ENCODE results near the gene APH1A. TPM values are rescaled to one million over a fixed set of nuclear protein-coding genes. Genes with fewer than 3 reads are reported as not detected.

Gene APH1A
- total RNA-seq, 5 donors from 2014 or later (not counting 1 experiment from before 2014, with no cell fraction given) = 118 to 133 (median 124) TPM

DNA sequence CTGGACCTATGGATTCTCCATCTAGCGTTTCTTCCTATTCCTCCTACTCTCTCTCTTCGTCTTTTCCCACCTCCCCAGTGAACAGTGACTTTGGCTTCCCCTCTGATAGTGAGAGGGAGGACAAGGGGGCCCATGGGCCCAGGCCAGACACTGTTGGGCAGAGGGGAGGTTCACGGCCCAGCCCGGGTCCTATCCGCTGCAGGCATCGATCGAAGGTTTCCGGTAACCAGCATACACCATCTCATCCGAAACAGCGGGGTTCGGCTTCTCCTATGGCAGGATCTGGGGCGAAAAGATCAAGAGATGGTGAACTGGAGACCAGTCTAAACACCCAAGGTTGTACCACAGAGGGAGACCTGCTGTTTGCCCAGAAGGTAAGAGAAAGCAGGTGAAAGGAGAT, 14.4 kb upstream of the APH1A start:
- peaks cover 8 to 19% of the 10 kb centered on the region in 2 experiments for H3K4me1 ChIP-seq (ENCODE audit: control insufficient read depth in 1 of 2, extremely low read depth in 1 of 2, insufficient read depth in 2 of 2, low read length in 2 of 2)
- no peak overlapping the region for H3K4me3 ChIP-seq (ENCODE audit: control insufficient read depth in 1 of 2, extremely low read depth in 1 of 2, low read length in 1 of 2)
- ChIA-PET CTCF (no interaction called here), POLR2A (no interaction called here)
- 94% methylated on average over 10 of the region's 12 CpGs for WGBS (ENCODE audit: insufficient coverage)
- peaks cover 0 to 4% of the 10 kb centered on the region in 2 experiments for H3K27me3 ChIP-seq (replicated peaks in 1 of 2; ENCODE audit: control insufficient read depth in 2 of 2, extremely low read depth in 1 of 2, insufficient read depth in 2 of 2, low read length in 1 of 2)
- Mint-ChIP-seq H3K9me3 (no peaks in the 10 kb centered on the region), H3K4me3 (peak overlapping the region in 2 of 3 donors; percentile 81 to 84), H3K27me3 (no peaks in the 10 kb centered on the region), H3K36me3 (peaks cover 2% of the 10 kb centered on the region), H3K4me1 (peaks cover 26 to 40% (median 28%) of the 10 kb centered on the region in 3 donors), H3K27ac (no peak overlapping the region)
- ATAC-seq (replicated peaks in 1 of 4) (no peak), DNase-seq (no peak)
- H3K36me3 ChIP-seq (ENCODE audit: control insufficient read depth in 2 of 2, extremely low read depth in 1 of 2, insufficient read depth in 1 of 2, low read length in 1 of 2) = no peaks in the 10 kb centered on the region
- no peaks in the 10 kb centered on the region for H3K9me3 ChIP-seq
- no peak overlapping the region for H3K27ac ChIP-seq (ENCODE audit: low read length)

DNA sequence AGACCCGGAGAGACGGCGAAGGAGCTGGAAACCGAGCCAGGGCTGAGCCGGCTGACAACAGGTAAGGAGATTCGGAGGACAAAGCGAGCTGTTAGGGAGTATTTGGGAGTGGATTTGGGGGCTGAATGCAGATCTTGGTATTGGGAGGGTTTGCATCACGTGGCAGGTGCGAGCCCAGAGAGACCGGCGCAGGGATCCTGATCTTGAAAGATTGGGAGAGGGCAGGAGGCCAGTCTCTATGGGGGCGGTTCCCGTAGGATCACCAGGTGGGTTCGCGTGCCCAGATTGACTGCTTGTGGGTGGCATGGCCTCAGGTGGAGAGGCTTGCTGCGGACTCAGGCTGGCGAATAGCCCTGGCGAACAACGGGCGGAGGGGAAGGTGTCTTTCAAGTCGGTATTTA, 13.7 kb upstream of the APH1A start:
- Histone ChIP-seq H3K27ac (ENCODE audit: low read length) (peak overlapping the region; percentile 28), H3K27me3 (replicated peaks in 1 of 2; ENCODE audit: control insufficient read depth in 2 of 2, extremely low read depth in 1 of 2, insufficient read depth in 2 of 2, low read length in 1 of 2) (peaks cover 0 to 4% of the 10 kb centered on the region in 2 experiments), H3K4me1 (ENCODE audit: control insufficient read depth in 1 of 2, extremely low read depth in 1 of 2, insufficient read depth in 2 of 2, low read length in 2 of 2) (peaks cover 8 to 19% of the 10 kb centered on the region in 2 experiments), H3K9me3 (no peaks in the 10 kb centered on the region), H3K4me3 (ENCODE audit: control insufficient read depth in 1 of 2, extremely low read depth in 1 of 2, low read length in 1 of 2) (peak overlapping the region; percentile 26 to 48), H3K36me3 (ENCODE audit: control insufficient read depth in 2 of 2, extremely low read depth in 1 of 2, insufficient read depth in 1 of 2, low read length in 1 of 2) (no peaks in the 10 kb centered on the region)
- H3K27me3 Mint-ChIP-seq = no peaks in the 10 kb centered on the region
- H3K36me3 Mint-ChIP-seq = peaks cover 5% of the 10 kb centered on the region
- ChIA-PET POLR2A (interaction anchor here (0.5 to 0.6 kb wide), 3 partner anchors 12 to 95 kb away, joined by 4 to 7 read pairs (median 4); no protein-coding TSS in a partner anchor), CTCF (interaction anchor here (0.6 to 1.7 kb wide), 5 partner anchors 27 to 255 kb away, joined by 3 to 12 read pairs (median 4); partner anchors contain the start of gene PRPF3 (in 1 of the 2))
- peaks cover 26 to 42% (median 28%) of the 10 kb centered on the region in 3 donors for H3K4me1 Mint-ChIP-seq
- ATAC-seq (replicated peaks in 1 of 4) (no peak), DNase-seq (peak in 2 of 35 experiments; percentile 16 to 27)
- H3K4me3 Mint-ChIP-seq = peak overlapping the region; percentile 81 to 90 (median 84)
- no peaks in the 10 kb centered on the region for H3K9me3 Mint-ChIP-seq
- 35% methylated on average over 21 of the region's 21 CpGs for WGBS (ENCODE audit: insufficient coverage)
- peak overlapping the region; percentile 75 to 86 for H3K27ac Mint-ChIP-seq

DNA sequence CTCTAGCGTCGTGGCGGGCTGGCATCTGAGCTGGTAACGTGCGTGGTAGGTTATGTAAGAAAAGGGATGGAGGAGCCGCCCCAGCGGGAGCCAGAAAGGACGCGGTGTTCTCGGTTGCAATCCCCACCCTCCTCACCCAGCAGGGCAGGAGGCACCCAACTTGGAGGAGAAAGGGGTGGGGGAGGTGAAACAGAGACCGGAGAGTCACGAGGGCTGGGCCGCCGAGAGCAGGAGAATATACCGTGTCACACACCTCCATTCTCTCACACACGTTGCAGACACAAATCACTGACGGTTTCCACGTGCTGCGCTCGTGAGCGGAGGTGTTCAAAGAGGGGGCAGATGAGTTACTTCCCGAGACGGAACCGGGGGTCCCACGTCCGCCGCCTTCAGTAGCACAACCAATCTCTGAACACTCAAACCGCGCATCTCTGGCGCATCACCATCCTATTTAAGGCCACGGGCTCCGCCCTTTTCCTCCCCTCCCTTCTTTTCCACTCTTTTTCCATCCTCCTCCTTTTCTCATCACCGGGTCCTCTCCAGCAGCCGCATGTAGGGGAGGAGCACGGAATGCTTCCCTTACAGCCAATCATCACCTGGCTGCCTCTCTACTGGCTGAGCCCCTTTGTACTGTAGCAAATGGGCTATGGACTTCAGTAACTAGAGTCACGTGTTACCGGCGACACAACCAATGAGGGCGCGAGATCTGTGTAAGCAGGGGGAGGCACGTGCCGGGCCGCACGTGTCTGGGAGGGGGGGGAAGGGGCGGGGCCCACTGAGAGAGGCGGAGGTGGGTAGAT, 13.1 kb upstream of the APH1A start, which contains the start of gene CIART:
Gene CIART (plus strand): TSS at position 797 of the 800 bp plus-strand sequence. CDS start 714 bp downstream, outside the sequence.
- Mint-ChIP-seq H3K4me3 (peak within 1 kb of the TSS; percentile 81 to 90 (median 84)), H3K27ac (peak within 1 kb of the TSS; percentile 78 to 86), H3K36me3 (peaks cover 5% of the 10 kb centered on the region), H3K9me3 (no peaks in the 10 kb centered on the region), H3K4me1 (peaks cover 26 to 42% (median 28%) of the 10 kb centered on the region in 3 donors), H3K27me3 (no peaks in the 10 kb centered on the region)
- H3K4me3 ChIP-seq (ENCODE audit: control insufficient read depth in 1 of 2, extremely low read depth in 1 of 2, low read length in 1 of 2) = peak within 1 kb of the TSS; percentile 33 to 48
- ChIA-PET POLR2A (interaction anchor here (0.5 to 0.6 kb wide), 3 partner anchors 12 to 95 kb away, joined by 4 to 7 read pairs (median 4); no protein-coding TSS in a partner anchor), CTCF (interaction anchor here (0.6 to 1.7 kb wide), 5 partner anchors 10 to 208 kb away, joined by 3 to 12 read pairs (median 5); partner anchors contain the start of gene APH1A (in 1 of the 2))
- DNase-seq = peak; percentile 54 to 89 (median 73)
- peaks cover 0 to 4% of the 10 kb centered on the region in 2 experiments for H3K27me3 ChIP-seq (replicated peaks in 1 of 2; ENCODE audit: control insufficient read depth in 2 of 2, extremely low read depth in 1 of 2, insufficient read depth in 2 of 2, low read length in 1 of 2)
- 2% methylated on average over 30 of the region's 46 CpGs for WGBS (ENCODE audit: insufficient coverage)
- H3K36me3 ChIP-seq (ENCODE audit: control insufficient read depth in 2 of 2, extremely low read depth in 1 of 2, insufficient read depth in 1 of 2, low read length in 1 of 2) = no peaks in the 10 kb centered on the region
- peak within 1 kb of the TSS; percentile 75 for H3K27ac ChIP-seq (ENCODE audit: low read length)
- peak; percentile 89 to 94 (median 90) for ATAC-seq (replicated peaks in 1 of 4)
- peaks cover 8 to 19% of the 10 kb centered on the region in 2 experiments for H3K4me1 ChIP-seq (ENCODE audit: control insufficient read depth in 1 of 2, extremely low read depth in 1 of 2, insufficient read depth in 2 of 2, low read length in 2 of 2)
- no peaks in the 10 kb centered on the region for H3K9me3 ChIP-seq

DNA sequence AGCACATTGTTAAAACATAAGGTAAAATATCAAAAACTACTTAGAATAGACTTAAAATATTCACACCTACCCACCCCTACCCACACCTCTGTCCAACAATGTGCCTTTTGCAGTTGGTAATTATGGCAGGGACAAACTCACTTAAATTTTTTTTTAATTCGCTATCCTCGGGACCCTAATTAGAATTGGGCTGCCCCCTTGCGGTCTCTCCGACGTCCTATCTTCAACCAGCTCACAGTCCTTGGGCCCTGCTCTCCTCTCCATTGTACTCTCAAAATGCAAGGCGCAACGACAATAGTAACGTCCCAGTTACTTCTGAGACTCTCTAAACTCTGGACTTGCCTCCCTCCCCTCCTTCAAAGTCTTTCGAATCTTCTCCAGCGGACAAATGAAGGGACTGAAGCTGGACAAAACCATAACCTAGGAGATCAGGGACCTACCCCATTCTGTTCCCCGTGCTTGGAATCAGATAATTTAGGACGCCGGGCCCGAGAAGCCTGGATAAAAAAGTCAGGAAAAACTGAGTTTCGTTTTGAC, 12.5 kb upstream of the APH1A start:
- H3K27ac ChIP-seq (ENCODE audit: low read length) = peak overlapping the region; percentile 75
- peaks cover 0 to 1% of the 10 kb centered on the region in 2 donors for H3K36me3 ChIP-seq (ENCODE audit: control insufficient read depth in 2 of 2, extremely low read depth in 1 of 2, insufficient read depth in 1 of 2, low read length in 1 of 2)
- H3K9me3 Mint-ChIP-seq = no peaks in the 10 kb centered on the region
- POLR2A ChIA-PET = no interaction called here
- WGBS (ENCODE audit: insufficient coverage) = 2% methylated on average over 15 of the region's 15 CpGs
- peak in 33 of 35 experiments; percentile 20 to 75 (median 43) for DNase-seq
- H3K9me3 ChIP-seq = no peaks in the 10 kb centered on the region
- peaks cover 26 to 42% (median 28%) of the 10 kb centered on the region in 3 donors for H3K4me1 Mint-ChIP-seq
- H3K4me1 ChIP-seq (ENCODE audit: control insufficient read depth in 1 of 2, extremely low read depth in 1 of 2, insufficient read depth in 2 of 2, low read length in 2 of 2) = peaks cover 8 to 19% of the 10 kb centered on the region in 2 experiments
- peak overlapping the region; percentile 33 to 48 for H3K4me3 ChIP-seq (ENCODE audit: control insufficient read depth in 1 of 2, extremely low read depth in 1 of 2, low read length in 1 of 2)
- ATAC-seq (replicated peaks in 1 of 4) = peak; percentile 28 to 38 (median 31)
- peaks cover 0 to 4% of the 10 kb centered on the region in 2 experiments for H3K27me3 ChIP-seq (replicated peaks in 1 of 2; ENCODE audit: control insufficient read depth in 2 of 2, extremely low read depth in 1 of 2, insufficient read depth in 2 of 2, low read length in 1 of 2)
- peak overlapping the region; percentile 81 to 90 (median 84) for H3K4me3 Mint-ChIP-seq
- CTCF ChIA-PET = interaction anchor here in 1 of 2 donors (0.9 to 1.7 kb wide), 4 partner anchors 10 to 27 kb away, joined by 3 to 12 read pairs (median 5); partner anchors contain the start of gene APH1A
- peaks cover 7% of the 10 kb centered on the region for H3K36me3 Mint-ChIP-seq
- H3K27me3 Mint-ChIP-seq = no peaks in the 10 kb centered on the region
- peak overlapping the region; percentile 78 to 86 for H3K27ac Mint-ChIP-seq

DNA sequence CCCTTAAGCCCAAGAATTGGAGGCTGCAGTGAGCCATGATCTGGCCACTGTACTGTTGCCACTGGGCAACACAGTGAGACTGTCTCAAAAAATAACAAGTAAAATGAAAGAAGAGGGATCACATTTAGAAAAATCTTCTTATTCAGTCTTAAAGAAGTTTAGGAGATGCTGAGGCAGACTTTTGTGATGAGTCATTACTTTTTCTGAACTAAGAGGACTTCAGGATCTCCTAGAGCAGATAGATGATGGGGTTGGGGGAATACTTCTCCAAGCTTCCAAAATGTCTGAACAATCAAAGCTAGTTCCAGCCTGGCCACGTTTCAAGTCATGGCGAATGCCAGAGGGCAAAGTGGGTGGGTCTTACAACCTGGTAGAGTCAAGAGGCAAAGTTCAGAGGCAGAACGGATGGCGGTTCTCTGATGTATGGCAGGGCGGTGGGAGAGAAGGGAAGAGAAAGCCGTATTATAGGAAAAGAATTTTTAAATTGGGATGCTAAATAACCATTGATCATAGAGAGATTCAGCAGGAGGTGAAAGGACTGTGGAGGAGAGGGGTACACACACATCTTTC, 11.4 kb upstream of the APH1A start:
- no peaks in the 10 kb centered on the region for H3K9me3 ChIP-seq
- H3K27me3 Mint-ChIP-seq = no peaks in the 10 kb centered on the region
- peaks cover 0 to 4% of the 10 kb centered on the region in 2 donors for H3K36me3 ChIP-seq (ENCODE audit: control insufficient read depth in 2 of 2, extremely low read depth in 1 of 2, insufficient read depth in 1 of 2, low read length in 1 of 2)
- ATAC-seq (replicated peaks in 1 of 4) = no peak
- no peak overlapping the region for H3K27ac Mint-ChIP-seq
- POLR2A ChIA-PET = interaction anchor here in 1 of 2 donors (0.6 kb wide), 1 partner anchor 188 kb away, joined by 4 read pairs; no protein-coding TSS in a partner anchor
- H3K27ac ChIP-seq (ENCODE audit: low read length) = no peak overlapping the region
- peaks cover 12% of the 10 kb centered on the region for H3K36me3 Mint-ChIP-seq
- DNase-seq = no peak
- peaks cover 0 to 4% of the 10 kb centered on the region in 2 experiments for H3K27me3 ChIP-seq (replicated peaks in 1 of 2; ENCODE audit: control insufficient read depth in 2 of 2, extremely low read depth in 1 of 2, insufficient read depth in 2 of 2, low read length in 1 of 2)
- H3K4me1 Mint-ChIP-seq = peaks cover 26 to 42% (median 28%) of the 10 kb centered on the region in 3 donors
- peak overlapping the region; percentile 19 to 84 (median 40) for H3K4me3 Mint-ChIP-seq
- H3K9me3 Mint-ChIP-seq = no peaks in the 10 kb centered on the region
- WGBS (ENCODE audit: insufficient coverage) = 90% methylated on average over 2 of the region's 6 CpGs
- peaks cover 8 to 19% of the 10 kb centered on the region in 2 experiments for H3K4me1 ChIP-seq (ENCODE audit: control insufficient read depth in 1 of 2, extremely low read depth in 1 of 2, insufficient read depth in 2 of 2, low read length in 2 of 2)
- no peak overlapping the region for H3K4me3 ChIP-seq (ENCODE audit: control insufficient read depth in 1 of 2, extremely low read depth in 1 of 2, low read length in 1 of 2)
- CTCF ChIA-PET = interaction anchor here (0.6 to 2.0 kb wide), 3 partner anchors 24 to 115 kb away, joined by 3 to 5 read pairs (median 4); no protein-coding TSS in a partner anchor

Measured in T-cell (primary cell).